ENCODE measurements around the gene CPLX3.

Gene CPLX3

GRCh38 chr15:74843891-74844299, 17.5 kb downstream of the CPLX3 start:
- peaks cover 43% of the 10 kb centered on the region for H3K36me3 ChIP-seq (ENCODE audit: insufficient read depth, low read length)
- no peaks in the 10 kb centered on the region for H3K9me3 ChIP-seq (ENCODE audit: low read length)
- H3K4me3 ChIP-seq (ENCODE audit: low read depth in 1 of 2, low read length in 2 of 2): peak overlapping the region in 1 of 2 donors; percentile 78

GRCh38 chr15:74844319-74845207, 18.1 kb downstream of the CPLX3 start:
- peak overlapping the region; percentile 8 for H3K9ac ChIP-seq (ENCODE audit: low read length)
- peaks cover 25% of the 10 kb centered on the region for H3K4me1 ChIP-seq (ENCODE audit: insufficient read depth, low read length)
- H3K36me3 ChIP-seq (ENCODE audit: insufficient read depth, low read length): peaks cover 43% of the 10 kb centered on the region
- no peak overlapping the region for H3K4me3 ChIP-seq (ENCODE audit: low read depth in 1 of 2, low read length in 2 of 2)
- no peaks in the 10 kb centered on the region for H3K27me3 ChIP-seq (ENCODE audit: control insufficient read depth in 1 of 2, insufficient read depth in 2 of 2, low read length in 2 of 2)
- no peaks in the 10 kb centered on the region for H3K9me3 ChIP-seq (ENCODE audit: low read length)
- no peak overlapping the region for H3K27ac ChIP-seq (ENCODE audit: low read depth, low read length)

More at GRCh38 chr15:74843891-74844299, 17.5 kb downstream of the CPLX3 start:
- Histone ChIP-seq H3K27ac (ENCODE audit: low read depth, low read length) (peak overlapping the region; percentile 79), H3K27me3 (ENCODE audit: control insufficient read depth in 1 of 2, insufficient read depth in 2 of 2, low read length in 2 of 2) (no peaks in the 10 kb centered on the region), H3K9ac (ENCODE audit: low read length) (peak overlapping the region; percentile 8), H3K4me1 (ENCODE audit: insufficient read depth, low read length) (peaks cover 25% of the 10 kb centered on the region)

GRCh38 chr15:74845208-74845568, 18.8 kb downstream of the CPLX3 start:
- no peaks in the 10 kb centered on the region for H3K27me3 ChIP-seq (ENCODE audit: control insufficient read depth in 1 of 2, insufficient read depth in 2 of 2, low read length in 2 of 2)
- no peak overlapping the region for H3K4me3 ChIP-seq (ENCODE audit: low read depth in 1 of 2, low read length in 2 of 2)
- peaks cover 49% of the 10 kb centered on the region for H3K36me3 ChIP-seq (ENCODE audit: insufficient read depth, low read length)
- peaks cover 25% of the 10 kb centered on the region for H3K4me1 ChIP-seq (ENCODE audit: insufficient read depth, low read length)
- no peak overlapping the region for H3K27ac ChIP-seq (ENCODE audit: low read depth, low read length)
- H3K9me3 ChIP-seq (ENCODE audit: low read length): no peaks in the 10 kb centered on the region
- no peak overlapping the region for H3K9ac ChIP-seq (ENCODE audit: low read length)

DNA sequence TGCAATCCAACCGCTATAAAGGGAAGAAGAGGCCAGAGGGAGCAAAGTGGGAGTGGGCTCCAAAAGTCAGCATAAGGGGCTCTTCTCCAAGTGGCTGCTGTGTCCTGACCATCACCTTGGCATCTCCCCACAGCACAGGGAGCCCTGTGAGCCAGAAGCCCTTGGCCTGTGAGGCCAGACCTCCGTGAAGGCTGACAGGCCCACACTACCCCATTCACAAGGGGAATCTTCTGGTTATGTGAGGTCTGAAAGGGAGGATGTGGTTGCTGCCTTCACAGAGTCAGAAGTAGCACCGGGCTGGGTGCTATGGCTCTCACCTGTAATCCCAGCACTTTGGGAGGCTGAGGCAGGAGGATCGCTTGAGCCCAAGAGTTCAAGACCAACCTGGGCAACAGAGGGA, 19.2 kb downstream of the CPLX3 start:
- peaks cover 53% of the 10 kb centered on the region for H3K36me3 ChIP-seq (ENCODE audit: insufficient read depth, low read length)
- H3K9ac ChIP-seq (ENCODE audit: low read length): no peak overlapping the region
- H3K27ac ChIP-seq (ENCODE audit: low read depth, low read length): no peak overlapping the region
- no peaks in the 10 kb centered on the region for H3K27me3 ChIP-seq (ENCODE audit: control insufficient read depth in 1 of 2, insufficient read depth in 2 of 2, low read length in 2 of 2)
- H3K4me1 ChIP-seq (ENCODE audit: insufficient read depth, low read length): peaks cover 25% of the 10 kb centered on the region
- H3K4me3 ChIP-seq (ENCODE audit: low read depth in 1 of 2, low read length in 2 of 2): no peak overlapping the region
- no peaks in the 10 kb centered on the region for H3K9me3 ChIP-seq (ENCODE audit: low read length)

DNA sequence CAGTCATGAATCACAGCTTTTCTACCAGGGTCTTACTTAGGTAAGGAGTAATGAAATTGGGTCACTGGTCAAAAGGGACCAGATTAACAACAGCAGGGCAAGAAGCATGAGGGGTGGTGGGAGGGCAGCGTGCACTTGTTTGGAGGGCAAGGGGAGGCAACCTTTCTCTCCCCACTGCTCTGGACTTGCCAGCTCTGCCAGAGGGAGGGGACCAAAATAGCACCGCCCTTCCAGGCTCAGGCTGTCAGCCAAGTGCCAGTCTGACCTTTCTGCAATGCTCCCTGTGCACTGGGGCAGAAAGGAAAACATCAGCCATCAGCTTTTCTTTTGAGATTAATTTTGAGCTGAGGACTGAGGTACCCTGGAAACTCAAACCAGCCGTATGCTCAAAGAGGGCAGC, 21.0 kb downstream of the CPLX3 start:
- Histone ChIP-seq H3K4me3 (ENCODE audit: low read depth in 1 of 2, low read length in 2 of 2) (no peak overlapping the region), H3K27me3 (ENCODE audit: control insufficient read depth in 1 of 2, insufficient read depth in 2 of 2, low read length in 2 of 2) (no peaks in the 10 kb centered on the region), H3K9me3 (ENCODE audit: low read length) (no peaks in the 10 kb centered on the region), H3K4me1 (ENCODE audit: insufficient read depth, low read length) (peaks cover 15% of the 10 kb centered on the region), H3K27ac (ENCODE audit: low read depth, low read length) (no peak overlapping the region), H3K36me3 (ENCODE audit: insufficient read depth, low read length) (peaks cover 71% of the 10 kb centered on the region), H3K9ac (ENCODE audit: low read length) (no peak overlapping the region)

DNA sequence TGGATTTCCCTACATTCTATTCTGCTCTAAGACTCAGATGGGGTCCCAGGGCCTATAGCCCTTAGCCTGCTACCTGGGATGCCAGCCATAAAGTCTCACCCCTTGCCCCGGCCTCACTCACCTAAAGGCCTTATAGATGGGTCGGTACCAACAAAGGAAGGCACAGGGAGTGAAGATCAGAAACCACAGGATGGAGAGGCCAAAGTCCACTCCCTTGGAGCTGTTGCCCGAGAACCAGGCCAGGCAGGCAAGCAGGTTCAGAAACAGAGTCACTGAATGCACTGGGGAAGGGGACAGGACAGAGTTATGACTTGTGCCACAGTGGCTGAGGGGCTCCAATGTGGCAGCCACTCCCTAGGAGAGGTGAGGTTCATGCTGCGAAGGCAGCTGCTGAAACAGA, 24.0 kb downstream of the CPLX3 start:
- no peak overlapping the region for H3K9ac ChIP-seq (ENCODE audit: low read length)
- H3K27me3 ChIP-seq (ENCODE audit: control insufficient read depth in 1 of 2, insufficient read depth in 2 of 2, low read length in 2 of 2): no peaks in the 10 kb centered on the region
- H3K36me3 ChIP-seq (ENCODE audit: insufficient read depth, low read length): peaks cover 77% of the 10 kb centered on the region
- H3K9me3 ChIP-seq (ENCODE audit: low read length): no peaks in the 10 kb centered on the region
- no peak overlapping the region for H3K27ac ChIP-seq (ENCODE audit: low read depth, low read length)
- H3K4me3 ChIP-seq (ENCODE audit: low read depth in 1 of 2, low read length in 2 of 2): no peak overlapping the region
- no peaks in the 10 kb centered on the region for H3K4me1 ChIP-seq (ENCODE audit: insufficient read depth, low read length)

DNA sequence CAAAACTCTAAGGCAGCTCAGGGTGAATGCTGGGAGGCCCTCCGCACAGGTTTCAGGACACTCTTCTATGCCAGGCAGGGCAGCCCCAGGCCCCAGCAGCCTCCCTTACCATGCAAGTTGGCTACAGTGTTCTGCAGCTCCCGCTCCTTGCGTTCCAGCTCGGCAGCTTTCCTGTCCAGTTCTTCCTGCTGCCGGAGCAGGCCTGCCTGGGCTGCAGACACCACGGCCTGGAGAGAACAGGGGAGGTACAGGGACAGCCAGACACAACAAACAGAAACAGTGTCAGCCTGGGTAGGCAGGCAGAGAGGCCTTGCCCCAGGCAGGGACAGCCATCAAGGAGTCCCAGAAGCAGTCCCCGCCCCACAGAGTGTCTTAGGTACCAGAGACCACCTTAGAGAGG, 25.5 kb downstream of the CPLX3 start:
- H3K27ac ChIP-seq (ENCODE audit: low read depth, low read length): no peak overlapping the region
- no peaks in the 10 kb centered on the region for H3K27me3 ChIP-seq (ENCODE audit: control insufficient read depth in 1 of 2, insufficient read depth in 2 of 2, low read length in 2 of 2)
- no peaks in the 10 kb centered on the region for H3K9me3 ChIP-seq (ENCODE audit: low read length)
- peaks cover 3% of the 10 kb centered on the region for H3K4me1 ChIP-seq (ENCODE audit: insufficient read depth, low read length)
- H3K9ac ChIP-seq (ENCODE audit: low read length): no peak overlapping the region
- H3K4me3 ChIP-seq (ENCODE audit: low read depth in 1 of 2, low read length in 2 of 2): no peak overlapping the region
- H3K36me3 ChIP-seq (ENCODE audit: insufficient read depth, low read length): peaks cover 69% of the 10 kb centered on the region

GRCh38 chr15:74854453-74855022, 28.1 kb downstream of the CPLX3 start:
- no peaks in the 10 kb centered on the region for H3K27me3 ChIP-seq (ENCODE audit: control insufficient read depth in 1 of 2, insufficient read depth in 2 of 2, low read length in 2 of 2)
- H3K4me3 ChIP-seq (ENCODE audit: low read depth in 1 of 2, low read length in 2 of 2): no peak overlapping the region
- H3K9ac ChIP-seq (ENCODE audit: low read length): no peak overlapping the region
- no peaks in the 10 kb centered on the region for H3K9me3 ChIP-seq (ENCODE audit: low read length)
- H3K36me3 ChIP-seq (ENCODE audit: insufficient read depth, low read length): peaks cover 48% of the 10 kb centered on the region
- peaks cover 16% of the 10 kb centered on the region for H3K4me1 ChIP-seq (ENCODE audit: insufficient read depth, low read length)
- H3K27ac ChIP-seq (ENCODE audit: low read depth, low read length): no peak overlapping the region

- Histone ChIP-seq H3K4me1 (ENCODE audit: insufficient read depth, low read length) (peaks cover 16% of the 10 kb centered on the region), H3K27ac (ENCODE audit: low read depth, low read length) (no peak overlapping the region), H3K9ac (ENCODE audit: low read length) (no peak overlapping the region), H3K4me3 (ENCODE audit: low read depth in 1 of 2, low read length in 2 of 2) (no peak overlapping the region), H3K36me3 (ENCODE audit: insufficient read depth, low read length) (peaks cover 35% of the 10 kb centered on the region), H3K9me3 (ENCODE audit: low read length) (no peaks in the 10 kb centered on the region), H3K27me3 (ENCODE audit: control insufficient read depth in 1 of 2, insufficient read depth in 2 of 2, low read length in 2 of 2) (no peaks in the 10 kb centered on the region)
Measured at GRCh38 chr15:74855857-74856256, 29.4 kb downstream of the CPLX3 start.

GRCh38 chr15:74856537-74856936, 30.1 kb downstream of the CPLX3 start:
- H3K9ac ChIP-seq (ENCODE audit: low read length): no peak overlapping the region
- no peaks in the 10 kb centered on the region for H3K9me3 ChIP-seq (ENCODE audit: low read length)
- H3K27ac ChIP-seq (ENCODE audit: low read depth, low read length): no peak overlapping the region
- H3K4me3 ChIP-seq (ENCODE audit: low read depth in 1 of 2, low read length in 2 of 2): no peak overlapping the region
- H3K36me3 ChIP-seq (ENCODE audit: insufficient read depth, low read length): peaks cover 28% of the 10 kb centered on the region
- peaks cover 16% of the 10 kb centered on the region for H3K4me1 ChIP-seq (ENCODE audit: insufficient read depth, low read length)
- no peaks in the 10 kb centered on the region for H3K27me3 ChIP-seq (ENCODE audit: control insufficient read depth in 1 of 2, insufficient read depth in 2 of 2, low read length in 2 of 2)

GRCh38 chr15:74857082-74857655, 30.7 kb downstream of the CPLX3 start:
- Histone ChIP-seq H3K4me1 (ENCODE audit: insufficient read depth, low read length) (peaks cover 16% of the 10 kb centered on the region), H3K27ac (ENCODE audit: low read depth, low read length) (no peak overlapping the region), H3K9me3 (ENCODE audit: low read length) (no peaks in the 10 kb centered on the region), H3K9ac (ENCODE audit: low read length) (no peak overlapping the region), H3K27me3 (ENCODE audit: control insufficient read depth in 1 of 2, insufficient read depth in 2 of 2, low read length in 2 of 2) (no peaks in the 10 kb centered on the region), H3K36me3 (ENCODE audit: insufficient read depth, low read length) (peaks cover 22% of the 10 kb centered on the region), H3K4me3 (ENCODE audit: low read depth in 1 of 2, low read length in 2 of 2) (no peak overlapping the region)

Data from muscle layer of colon (tissue), 2 donors.